ENCODE measurements around the gene SP2. TPM values are rescaled to one million over a fixed set of nuclear protein-coding genes. Genes with fewer than 3 reads are reported as not detected.

Gene SP2
- total and polyA plus RNA-seq, 2 donors (not counting 1 experiment from before 2014, with no cell fraction given) = 1.5 to 2.6 TPM

DNA sequence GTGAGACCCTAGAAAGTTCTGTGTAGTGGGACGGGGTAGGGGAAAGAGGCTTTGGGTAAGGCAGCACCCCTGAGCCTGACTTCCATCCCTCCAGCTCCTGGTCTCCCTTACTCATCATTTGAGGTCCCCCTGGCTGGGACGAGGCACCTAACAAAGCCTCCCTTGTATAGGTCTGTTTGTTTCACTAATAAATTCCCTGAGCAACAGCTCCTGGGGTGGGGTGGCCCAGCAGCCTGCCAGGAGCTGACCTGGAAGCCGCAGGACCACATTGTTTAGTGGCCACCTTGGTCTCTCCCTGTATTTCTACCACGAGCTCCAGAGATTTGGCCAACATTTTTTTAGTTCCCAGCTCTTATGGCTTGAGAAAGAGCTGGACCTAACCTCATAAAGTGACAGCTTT is 54.4 kb downstream of the SP2 start:
- H3K4me2 ChIP-seq (ENCODE audit: extremely low read depth, insufficient read depth, low read length) = no peak overlapping the region
- H3K9ac ChIP-seq (ENCODE audit: insufficient read depth, low read length) = no peak overlapping the region
- no peak for DNase-seq (ENCODE audit: low read depth in 2 of 2)
- no peak overlapping the region for H3K27ac ChIP-seq (ENCODE audit: insufficient read depth, low read length)
- H2AFZ ChIP-seq (ENCODE audit: low read length) = no peak overlapping the region
- peaks cover 7% of the 10 kb centered on the region for H3K4me1 ChIP-seq (ENCODE audit: control insufficient read depth, extremely low read depth, insufficient read depth, low read length)
- H4K20me1 ChIP-seq (ENCODE audit: control insufficient read depth, extremely low read depth, insufficient read depth, low read length) = no peaks in the 10 kb centered on the region
- no peak for TF ChIP-seq CTCF (conservative IDR thresholded peaks at IDR 0.05 in 1 of 2, IDR thresholded peaks at IDR 0.05 in 1 of 2; ENCODE audit: low read depth in 1 of 2, low read length in 2 of 2)
- no peak for TF ChIP-seq EZH2 (IDR thresholded peaks at IDR 0.05; ENCODE audit: low read length, missing control alignments)
- no peaks in the 10 kb centered on the region for H3K27me3 ChIP-seq (ENCODE audit: control insufficient read depth, insufficient read depth, low read length)
- H3K4me3 ChIP-seq (replicated peaks in 1 of 4; ENCODE audit: control extremely low read depth in 1 of 4, insufficient read depth in 1 of 4, low read depth in 3 of 4, low read length in 4 of 4) = no peak overlapping the region
- H3K79me2 ChIP-seq (ENCODE audit: control insufficient read depth, insufficient read depth, low read length) = no peaks in the 10 kb centered on the region
- peaks cover 6% of the 10 kb centered on the region for H3K36me3 ChIP-seq (ENCODE audit: control insufficient read depth, insufficient read depth, low read length)
- no peaks in the 10 kb centered on the region for H3K9me3 ChIP-seq (ENCODE audit: control insufficient read depth, insufficient read depth, low read depth, low read length)

- Histone ChIP-seq H3K27ac (ENCODE audit: insufficient read depth, low read length) (no peak overlapping the region), H3K4me1 (ENCODE audit: control insufficient read depth, extremely low read depth, insufficient read depth, low read length) (peaks cover 4% of the 10 kb centered on the region), H3K79me2 (ENCODE audit: control insufficient read depth, insufficient read depth, low read length) (no peaks in the 10 kb centered on the region), H2AFZ (ENCODE audit: low read length) (no peak overlapping the region), H4K20me1 (ENCODE audit: control insufficient read depth, extremely low read depth, insufficient read depth, low read length) (no peaks in the 10 kb centered on the region), H3K36me3 (ENCODE audit: control insufficient read depth, insufficient read depth, low read length) (peaks cover 2% of the 10 kb centered on the region), H3K9me3 (ENCODE audit: control insufficient read depth, insufficient read depth, low read depth, low read length) (no peaks in the 10 kb centered on the region), H3K9ac (ENCODE audit: insufficient read depth, low read length) (no peak overlapping the region), H3K4me2 (ENCODE audit: extremely low read depth, insufficient read depth, low read length) (no peak overlapping the region), H3K4me3 (replicated peaks in 1 of 4; ENCODE audit: control extremely low read depth in 1 of 4, insufficient read depth in 1 of 4, low read depth in 3 of 4, low read length in 4 of 4) (no peak overlapping the region), H3K27me3 (ENCODE audit: control insufficient read depth, insufficient read depth, low read length) (no peaks in the 10 kb centered on the region)
- TF ChIP-seq CTCF (conservative IDR thresholded peaks at IDR 0.05 in 1 of 2, IDR thresholded peaks at IDR 0.05 in 1 of 2; ENCODE audit: low read depth in 1 of 2, low read length in 2 of 2) (no peak), EZH2 (IDR thresholded peaks at IDR 0.05; ENCODE audit: low read length, missing control alignments) (no peak)
- no peak for DNase-seq (ENCODE audit: low read depth in 2 of 2)
Measured at GRCh38 chr17:47952171-47953021, 56.4 kb downstream of the SP2 start.

DNA sequence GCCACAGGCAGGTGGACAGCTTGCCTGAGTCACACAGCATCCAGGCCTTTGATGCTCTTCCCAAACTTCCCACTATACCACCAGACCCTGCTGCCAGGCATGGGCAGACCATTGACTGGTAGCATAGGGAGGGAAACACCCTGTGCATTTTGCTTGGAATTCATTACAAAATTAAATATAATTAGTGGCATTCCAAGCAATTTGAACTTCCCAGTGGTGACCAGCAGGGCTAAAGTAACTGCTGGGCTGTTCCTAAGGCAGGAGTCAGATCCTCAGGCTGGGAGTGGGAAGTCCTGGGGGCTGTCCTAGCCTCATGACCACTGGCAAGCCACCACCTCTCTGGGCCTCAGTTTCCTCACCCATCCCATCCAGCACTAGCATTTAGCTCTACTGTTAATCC is 57.9 kb downstream of the SP2 start:
- TF ChIP-seq CTCF (conservative IDR thresholded peaks at IDR 0.05 in 1 of 2, IDR thresholded peaks at IDR 0.05 in 1 of 2; ENCODE audit: low read depth in 1 of 2, low read length in 2 of 2) (peak in 1 of 2 donors; percentile 12), EZH2 (IDR thresholded peaks at IDR 0.05; ENCODE audit: low read length, missing control alignments) (no peak)
- Histone ChIP-seq H3K9ac (ENCODE audit: insufficient read depth, low read length) (no peak overlapping the region), H3K27me3 (ENCODE audit: control insufficient read depth, insufficient read depth, low read length) (peaks cover 3% of the 10 kb centered on the region), H3K36me3 (ENCODE audit: control insufficient read depth, insufficient read depth, low read length) (peaks cover 2% of the 10 kb centered on the region), H3K4me1 (ENCODE audit: control insufficient read depth, extremely low read depth, insufficient read depth, low read length) (peaks cover 4% of the 10 kb centered on the region), H3K4me3 (replicated peaks in 1 of 4; ENCODE audit: control extremely low read depth in 1 of 4, insufficient read depth in 1 of 4, low read depth in 3 of 4, low read length in 4 of 4) (no peak overlapping the region), H3K79me2 (ENCODE audit: control insufficient read depth, insufficient read depth, low read length) (no peaks in the 10 kb centered on the region), H3K27ac (ENCODE audit: insufficient read depth, low read length) (no peak overlapping the region), H4K20me1 (ENCODE audit: control insufficient read depth, extremely low read depth, insufficient read depth, low read length) (no peaks in the 10 kb centered on the region), H3K9me3 (ENCODE audit: control insufficient read depth, insufficient read depth, low read depth, low read length) (no peaks in the 10 kb centered on the region), H3K4me2 (ENCODE audit: extremely low read depth, insufficient read depth, low read length) (no peak overlapping the region), H2AFZ (ENCODE audit: low read length) (no peak overlapping the region)
- no peak for DNase-seq (ENCODE audit: low read depth in 2 of 2)
